Measurements from ENCODE around the gene MOSPD2. TPM values are rescaled to one million over a fixed set of nuclear protein-coding genes. Genes with fewer than 3 reads are reported as not detected.

Gene MOSPD2
- total and polyA plus RNA-seq, 2 of the 4 experiments (the other 2 are of a cell fraction), result 14.1 to 22.2 TPM

DNA sequence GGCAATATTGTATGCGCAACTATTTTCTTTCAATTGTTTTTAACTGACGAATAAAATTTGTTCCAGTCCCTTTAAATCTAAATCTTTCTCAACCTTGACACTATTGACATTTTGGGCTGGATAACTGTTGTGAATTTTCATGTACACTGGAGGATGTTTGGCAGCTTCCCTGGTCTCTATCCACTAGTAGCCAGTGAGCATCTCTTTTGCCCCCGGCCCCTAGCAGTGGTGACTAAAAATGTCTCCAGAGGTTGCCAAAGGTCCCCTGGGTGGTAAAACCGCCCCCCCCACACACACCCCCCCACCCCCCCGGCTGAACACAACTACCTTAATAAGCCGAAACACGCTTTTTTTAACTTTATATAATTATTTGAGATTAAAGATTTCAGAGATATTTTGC is 866 bp upstream of the MOSPD2 start:
- ChIA-PET POLR2A (ENCODE audit: unreplicated experiment) (no interaction called here), CTCF (no interaction called here)
- Histone ChIP-seq H3K9me1 (ENCODE audit: insufficient read depth, low read length) (no peaks in the 10 kb centered on the region), H4K5ac (ENCODE audit: low read depth, low read length) (no peak overlapping the region), H2AFZ (replicated peaks; ENCODE audit: low read length, poor library complexity) (no peak overlapping the region), H2BK20ac (ENCODE audit: low read depth, low read length) (no peak overlapping the region), H2BK5ac (ENCODE audit: low read depth, low read length, poor library complexity, severe bottlenecking) (no peak overlapping the region), H3K18ac (ENCODE audit: low read depth, low read length) (no peak overlapping the region), H3K14ac (replicated peaks; ENCODE audit: low read depth, low read length) (no peak overlapping the region), H3K4me2 (ENCODE audit: low read depth, low read length) (peak overlapping the region; percentile 71), H2AK9ac (replicated peaks; ENCODE audit: low read depth, low read length, poor library complexity) (no peak overlapping the region), H3K56ac (ENCODE audit: extremely low read depth, insufficient read depth, low read length) (no peak overlapping the region), H3K9me3 (ENCODE audit: control insufficient read depth, insufficient read depth, low read length) (no peaks in the 10 kb centered on the region; the same call in 1 of the 2 replicates), H2BK15ac (ENCODE audit: low read depth, low read length) (no peak overlapping the region), H4K8ac (ENCODE audit: low read depth in 2 of 2, low read length in 2 of 2) (no peak overlapping the region), H3K27me3 (ENCODE audit: control insufficient read depth, insufficient read depth, low read length) (no peaks in the 10 kb centered on the region), H3K23ac (ENCODE audit: low read depth, low read length) (0 out of 2 replicates have a peak overlapping the region, but pooled peaks have one; percentile 46), H3K79me1 (ENCODE audit: low read depth in 1 of 2, low read length in 2 of 2) (peaks cover 18 to 21% of the 10 kb centered on the region in 2 experiments), H3K27ac (ENCODE audit: insufficient read depth, low read length) (no peak overlapping the region), H4K20me1 (ENCODE audit: insufficient read depth, low read length) (no peaks in the 10 kb centered on the region), H4K91ac (ENCODE audit: insufficient read depth, low read depth, low read length) (no peak overlapping the region), H2BK120ac (ENCODE audit: low read depth, low read length) (no peak overlapping the region), H2AK5ac (ENCODE audit: low read depth, low read length) (no peak overlapping the region), H3K9ac (ENCODE audit: low read depth, low read length) (no peak overlapping the region; the same call in 1 of the 2 replicates), H3K4me1 (ENCODE audit: control insufficient read depth, insufficient read depth, low read length) (no peaks in the 10 kb centered on the region), H3K4ac (ENCODE audit: low read depth, low read length) (no peak overlapping the region), H3K4me3 (ENCODE audit: insufficient read depth, low read depth, low read length) (peak overlapping the region; percentile 83; the same call in 1 of the 2 replicates), H3K36me3 (ENCODE audit: control insufficient read depth, insufficient read depth, low read length) (peaks cover 2% of the 10 kb centered on the region)
- TF ChIP-seq CHD1 (IDR thresholded peaks at IDR 0.05; ENCODE audit: low read depth, low read length), result no peak
- no peak for TF ChIP-seq SMC3 (IDR thresholded peaks at IDR 0.05; ENCODE audit: low read depth, low read length)
- no peak for TF ChIP-seq MAZ (IDR thresholded peaks at IDR 0.05; ENCODE audit: borderline replicate concordance, low read depth, low read length)
- TF ChIP-seq, protein P1, sequence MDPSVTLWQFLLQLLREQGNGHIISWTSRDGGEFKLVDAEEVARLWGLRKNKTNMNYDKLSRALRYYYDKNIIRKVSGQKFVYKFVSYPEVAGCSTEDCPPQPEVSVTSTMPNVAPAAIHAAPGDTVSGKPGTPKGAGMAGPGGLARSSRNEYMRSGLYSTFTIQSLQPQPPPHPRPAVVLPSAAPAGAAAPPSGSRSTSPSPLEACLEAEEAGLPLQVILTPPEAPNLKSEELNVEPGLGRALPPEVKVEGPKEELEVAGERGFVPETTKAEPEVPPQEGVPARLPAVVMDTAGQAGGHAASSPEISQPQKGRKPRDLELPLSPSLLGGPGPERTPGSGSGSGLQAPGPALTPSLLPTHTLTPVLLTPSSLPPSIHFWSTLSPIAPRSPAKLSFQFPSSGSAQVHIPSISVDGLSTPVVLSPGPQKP (IDR thresholded peaks at IDR 0.05; ENCODE audit: borderline replicate concordance, low read depth, low read length), result no peak
- ATAC-seq (ENCODE audit: low read depth), result no peak
- BruUV-seq (replicated peaks), result no TSS peak
- DNase-seq, result no peak
- no CpG with 5 or more reads among the region's 7 CpGs for WGBS, 2 experiments (ENCODE audit: extremely low coverage in 2 of 2, insufficient read length in 1 of 2)
- in situ Hi-C loops (cut with MboI; ENCODE audit: low sequenced_read_pairs) (no loop called here), intact Hi-C loops (cut with micrococcal nuclease) (loop anchor here (2.0 to 5.0 kb wide), 3 partner anchors 185 to 270 kb away; no protein-coding TSS in a partner anchor), dilution Hi-C loops (cut with HindIII; ENCODE audit: low sequenced_read_pairs, unreplicated experiment) (no loop called here)
